Duodenal mucosa (tissue), 2 donors: ENCODE results near the gene PHF21B.

ENCODE experiments used
- H3K27ac ChIP-seq: one replicate; pipeline ENCODE4 v1.7.0; 2013; ENCODE audit warnings: low read depth, low read length
- H3K27me3 ChIP-seq, 2 donors: one replicate each; pipeline ENCODE4 v1.7.0; 2013; ENCODE audit warnings: low read length in 2 of 2, control low read depth in 1 of 2; ENCODE audit not compliant: insufficient read depth in 2 of 2, control insufficient read depth in 1 of 2
- H3K36me3 ChIP-seq, 2 donors: one replicate each; pipeline ENCODE4 v1.7.0; 2013; ENCODE audit warnings: low read length in 2 of 2, control low read depth in 1 of 2; ENCODE audit not compliant: insufficient read depth in 2 of 2, control insufficient read depth in 1 of 2
- H3K4me1 ChIP-seq, 2 donors: one replicate each; pipeline ENCODE4 v1.7.0; 2013; ENCODE audit warnings: low read length in 2 of 2, control low read depth in 1 of 2; ENCODE audit not compliant: insufficient read depth in 2 of 2, control insufficient read depth in 1 of 2
- H3K4me3 ChIP-seq, 2 donors: one replicate each; pipeline ENCODE4 v1.7.0; 2013; ENCODE audit warnings: low read length in 2 of 2, low read depth in 1 of 2
- H3K9ac ChIP-seq, 2 donors: one replicate each; pipeline ENCODE4 v1.7.0; 2013; ENCODE audit warnings: low read length in 2 of 2, low read depth in 1 of 2
- H3K9me3 ChIP-seq, 2 donors: one replicate each; pipeline ENCODE4 v1.7.0; 2013; ENCODE audit warnings: low read length in 2 of 2, control low read depth in 1 of 2; ENCODE audit not compliant: control insufficient read depth in 1 of 2

The PHF21B gene

GRCh38 chr22:44848791-44849420 lies 160.9 kb downstream of the PHF21B start:
- Histone ChIP-seq H3K9ac (no peak overlapping the region), H3K9me3 (no peaks in the 10 kb centered on the region), H3K27ac (no peak overlapping the region), H3K4me1 (no peaks in the 10 kb centered on the region), H3K4me3 (no peak overlapping the region), H3K36me3 (no peaks in the 10 kb centered on the region), H3K27me3 (no peaks in the 10 kb centered on the region)

- no peak overlapping the region for H3K27ac ChIP-seq
- H3K9ac ChIP-seq: no peak overlapping the region
- no peak overlapping the region for H3K4me3 ChIP-seq
- H3K4me1 ChIP-seq: no peaks in the 10 kb centered on the region
- no peaks in the 10 kb centered on the region for H3K27me3 ChIP-seq
- no peaks in the 10 kb centered on the region for H3K9me3 ChIP-seq
- no peaks in the 10 kb centered on the region for H3K36me3 ChIP-seq
These were observed 161.5 kb downstream of the PHF21B start for GRCh38 chr22:44848296-44848741.

- Histone ChIP-seq H3K9me3 (no peaks in the 10 kb centered on the region), H3K9ac (no peak overlapping the region), H3K4me1 (no peaks in the 10 kb centered on the region), H3K27me3 (no peaks in the 10 kb centered on the region), H3K27ac (no peak overlapping the region), H3K36me3 (no peaks in the 10 kb centered on the region), H3K4me3 (no peak overlapping the region)
These were observed 161.9 kb downstream of the PHF21B start for GRCh38 chr22:44847892-44848291.

DNA sequence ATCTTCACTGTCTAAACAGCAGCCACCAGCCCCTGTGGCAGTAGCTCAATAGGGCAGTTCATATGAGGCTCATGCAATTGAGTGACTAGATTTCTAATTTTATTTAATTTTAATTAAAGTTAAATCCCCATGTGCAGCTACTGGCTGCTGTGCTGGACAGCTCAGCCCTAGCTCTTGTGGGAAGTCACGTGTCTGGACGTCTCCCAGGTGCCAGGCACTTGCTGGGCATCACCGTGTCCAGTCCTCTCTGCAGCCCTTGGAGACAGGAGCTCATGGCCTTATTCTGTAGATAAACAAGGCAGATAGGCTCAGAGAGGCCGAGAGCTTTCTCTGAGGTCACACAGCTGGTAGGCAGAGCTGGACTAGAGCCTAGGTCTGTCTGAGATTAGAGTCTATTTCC lies 162.4 kb downstream of the PHF21B start:
- Histone ChIP-seq H3K36me3 (no peaks in the 10 kb centered on the region), H3K9me3 (no peaks in the 10 kb centered on the region), H3K9ac (no peak overlapping the region), H3K4me1 (no peaks in the 10 kb centered on the region), H3K27me3 (no peaks in the 10 kb centered on the region), H3K4me3 (no peak overlapping the region), H3K27ac (no peak overlapping the region)

GRCh38 chr22:44846726-44847275 lies 163.0 kb downstream of the PHF21B start:
- no peak overlapping the region for H3K27ac ChIP-seq
- no peaks in the 10 kb centered on the region for H3K27me3 ChIP-seq
- H3K9me3 ChIP-seq: no peaks in the 10 kb centered on the region
- no peak overlapping the region for H3K4me3 ChIP-seq
- no peak overlapping the region for H3K9ac ChIP-seq
- H3K36me3 ChIP-seq: no peaks in the 10 kb centered on the region
- no peaks in the 10 kb centered on the region for H3K4me1 ChIP-seq

DNA sequence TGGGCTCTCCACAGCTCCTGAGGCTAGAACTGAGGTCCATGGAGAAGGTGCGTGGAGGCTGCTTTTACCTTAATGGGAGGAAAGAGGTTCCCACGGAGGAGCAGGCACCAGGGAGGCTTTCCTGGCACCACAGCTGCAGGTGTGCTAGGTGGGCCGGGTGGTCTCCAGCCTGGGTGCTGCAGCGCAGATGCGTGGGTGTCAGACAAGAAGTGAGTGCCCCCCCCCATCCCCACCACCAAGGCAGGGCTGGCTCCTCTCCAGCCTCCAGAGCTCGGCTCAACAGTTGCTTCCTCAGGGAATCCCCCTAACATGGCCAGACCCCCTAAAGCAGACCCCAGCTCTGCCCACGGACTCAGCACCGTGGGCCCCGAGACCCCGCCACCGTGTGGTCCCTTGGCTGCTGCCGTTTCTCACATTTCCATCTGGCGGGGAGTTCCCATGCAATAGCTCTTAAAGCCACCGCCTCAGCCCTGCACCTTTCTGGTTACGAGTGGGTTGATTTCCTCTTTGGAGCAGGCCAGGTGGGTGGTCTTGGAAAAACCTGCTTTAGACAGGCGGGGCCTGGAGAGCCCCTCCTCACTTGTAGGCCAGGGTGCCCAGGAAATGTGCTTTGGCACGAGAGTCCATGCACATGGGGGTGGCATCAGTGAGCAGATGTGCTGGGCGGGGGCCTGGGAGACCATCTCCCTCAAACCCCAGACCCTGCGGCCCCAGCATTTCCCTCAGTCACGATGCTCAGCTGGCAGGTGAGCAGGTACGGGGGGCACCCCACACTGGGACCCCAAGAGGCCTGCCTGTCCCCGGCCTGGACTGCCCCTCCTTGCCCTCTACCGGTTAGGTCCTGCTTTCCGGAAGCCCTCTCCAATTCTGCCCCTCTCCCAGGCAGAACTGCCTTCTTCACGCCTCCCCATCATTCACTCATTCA lies 163.7 kb downstream of the PHF21B start:
- no peak overlapping the region for H3K27ac ChIP-seq
- H3K4me1 ChIP-seq: no peaks in the 10 kb centered on the region
- no peak overlapping the region for H3K9ac ChIP-seq
- no peak overlapping the region for H3K4me3 ChIP-seq
- no peaks in the 10 kb centered on the region for H3K9me3 ChIP-seq
- H3K36me3 ChIP-seq: no peaks in the 10 kb centered on the region
- no peaks in the 10 kb centered on the region for H3K27me3 ChIP-seq

DNA sequence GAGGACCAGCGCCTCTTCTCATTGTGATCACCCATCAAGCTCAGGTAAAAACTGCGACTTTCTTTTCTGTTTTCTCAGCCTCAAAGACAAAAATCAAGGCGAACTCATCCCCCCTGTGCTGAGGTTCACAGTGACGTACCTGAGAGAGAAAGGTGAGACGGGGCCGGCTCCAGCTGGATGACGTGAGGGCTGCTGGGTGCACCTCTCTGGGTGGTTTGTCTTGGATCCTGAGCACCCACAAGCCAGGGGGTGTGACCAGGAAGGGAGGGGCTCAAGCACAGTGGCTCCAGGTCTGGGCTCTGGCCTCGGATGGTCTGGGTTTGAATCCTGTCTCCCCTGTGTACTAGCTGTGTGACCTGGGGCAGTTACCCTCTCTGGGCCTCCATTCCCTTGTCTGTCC lies 164.6 kb downstream of the PHF21B start:
- Histone ChIP-seq H3K27ac (no peak overlapping the region), H3K4me3 (no peak overlapping the region), H3K27me3 (no peaks in the 10 kb centered on the region), H3K36me3 (no peaks in the 10 kb centered on the region), H3K4me1 (no peaks in the 10 kb centered on the region), H3K9ac (no peak overlapping the region), H3K9me3 (no peaks in the 10 kb centered on the region)

GRCh38 chr22:44842417-44842816 lies 167.4 kb downstream of the PHF21B start:
- H3K36me3 ChIP-seq: peaks cover 0 to 2% of the 10 kb centered on the region in 2 donors
- no peak overlapping the region for H3K4me3 ChIP-seq
- H3K9ac ChIP-seq: no peak overlapping the region
- no peaks in the 10 kb centered on the region for H3K27me3 ChIP-seq
- H3K4me1 ChIP-seq: no peaks in the 10 kb centered on the region
- H3K9me3 ChIP-seq: no peaks in the 10 kb centered on the region
- no peak overlapping the region for H3K27ac ChIP-seq

DNA sequence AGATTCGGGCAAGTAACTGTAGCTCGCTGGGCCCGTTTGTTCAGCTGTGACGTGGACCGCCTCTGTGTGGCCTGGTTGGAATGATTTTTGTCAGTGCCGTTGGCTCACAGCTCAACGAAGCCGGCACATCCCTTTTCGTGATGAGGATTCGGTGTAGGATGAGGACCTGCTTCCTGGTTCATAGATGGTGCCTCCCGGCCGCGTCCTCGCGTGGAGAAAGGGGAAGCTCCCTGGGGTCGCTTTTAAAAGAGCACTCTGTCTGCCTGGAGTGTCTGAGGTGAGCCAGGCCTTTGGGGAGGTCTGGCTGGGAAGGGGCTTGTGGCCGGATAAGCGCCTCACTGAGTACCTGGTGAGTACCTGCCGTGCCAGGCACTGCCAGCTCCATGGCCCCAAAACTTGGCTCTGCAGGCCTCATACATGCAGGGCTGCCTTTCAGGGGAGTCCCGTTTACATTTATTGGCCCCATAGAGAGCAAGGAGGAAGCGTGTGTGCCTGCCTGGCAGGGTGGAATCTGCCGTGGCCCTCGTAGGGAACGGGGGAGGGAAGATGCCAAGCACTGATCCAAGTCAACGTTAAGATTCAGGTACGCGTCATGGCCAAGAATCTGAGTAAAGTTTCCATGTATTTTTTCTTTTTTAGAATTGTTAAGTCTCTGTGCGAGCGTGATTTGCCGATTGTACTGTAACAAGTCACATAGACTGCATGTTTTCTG lies 169.0 kb downstream of the PHF21B start:
- no peak overlapping the region for H3K9ac ChIP-seq
- H3K27ac ChIP-seq: no peak overlapping the region
- no peaks in the 10 kb centered on the region for H3K4me1 ChIP-seq
- H3K4me3 ChIP-seq: no peak overlapping the region
- H3K9me3 ChIP-seq: no peaks in the 10 kb centered on the region
- H3K36me3 ChIP-seq: peaks cover 3 to 4% of the 10 kb centered on the region in 2 donors
- no peaks in the 10 kb centered on the region for H3K27me3 ChIP-seq

GRCh38 chr22:44839721-44840120 lies 170.1 kb downstream of the PHF21B start:
- H3K36me3 ChIP-seq: peaks cover 4 to 6% of the 10 kb centered on the region in 2 donors

More at GRCh38 chr22:44839721-44840120, 170.1 kb downstream of the PHF21B start:
- Histone ChIP-seq H3K9ac (no peak overlapping the region), H3K27me3 (no peaks in the 10 kb centered on the region), H3K27ac (no peak overlapping the region), H3K4me1 (no peaks in the 10 kb centered on the region), H3K4me3 (no peak overlapping the region), H3K9me3 (no peaks in the 10 kb centered on the region)
